ENCODE results near the gene RILPL1. TPM values are rescaled to one million over a fixed set of nuclear protein-coding genes. Genes with fewer than 3 reads are reported as not detected.
"Not testable (repeated sequence)": the region's sequence is repeated elsewhere in the genome, so short reads cannot be mapped to it uniquely, and the experiment has no call there.

Gene RILPL1
- total RNA-seq, 1 donor: 16.3 TPM

DNA sequence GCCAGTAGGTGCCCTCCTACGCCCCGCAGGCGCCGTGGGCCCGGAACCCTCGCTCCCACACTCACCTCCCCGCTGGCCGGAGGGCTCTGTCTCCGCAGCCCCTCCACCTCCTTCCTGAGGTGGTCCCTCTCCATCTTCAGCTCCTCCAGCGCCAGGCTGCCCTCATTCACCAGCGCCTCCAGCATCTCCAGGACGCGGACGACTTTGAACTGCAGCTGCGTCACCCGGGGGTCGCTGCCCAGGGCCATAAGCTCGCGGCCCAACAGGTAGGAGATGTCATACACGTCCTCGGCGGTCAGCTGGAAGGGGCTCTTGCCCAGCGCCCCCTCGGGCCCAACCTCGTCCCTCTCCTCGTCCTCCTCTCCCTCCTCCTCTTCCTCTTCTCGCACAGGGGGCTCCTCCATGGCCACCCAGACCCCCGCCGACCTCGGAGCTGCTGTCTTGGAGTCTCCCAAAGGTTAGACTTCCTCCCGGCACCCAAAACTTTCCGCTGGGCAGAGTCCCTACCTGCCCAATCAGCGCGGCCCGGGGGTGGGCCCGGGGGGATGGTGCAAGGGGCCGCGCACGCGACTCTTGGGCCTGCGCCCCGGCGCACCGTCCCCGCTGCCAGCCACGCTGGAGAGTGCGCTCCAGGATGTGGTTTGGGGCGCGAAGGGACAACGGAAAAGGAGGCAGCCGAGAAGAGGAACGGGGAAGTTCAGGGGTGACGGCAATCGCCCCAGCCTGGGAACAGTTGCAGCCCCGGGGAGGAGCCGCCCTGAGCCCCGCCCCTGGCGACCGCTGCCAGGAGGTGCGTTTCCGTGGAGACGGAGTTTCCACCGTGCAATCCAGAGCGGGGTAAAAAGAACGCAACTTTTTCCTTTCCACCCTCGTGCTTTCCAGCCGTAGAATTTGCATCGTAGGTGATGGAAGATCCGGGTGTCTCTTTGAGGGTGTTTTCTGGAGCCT is 97.2 kb downstream of the RILPL1 start, which contains the start of gene RILPL2:
RILPL2 (minus strand) TSS at position 668 of the 948 bp plus-strand sequence; CDS start at position 404, 264 bp downstream.
- Histone ChIP-seq H3K4me3 (ENCODE audit: insufficient read depth, low read length) (peak within 1 kb of the TSS; percentile 98), H3K27me3 (ENCODE audit: insufficient read depth, low read length) (no peaks in the 10 kb centered on the region), H4K20me1 (ENCODE audit: insufficient read depth, low read length) (no peaks in the 10 kb centered on the region), H3K36me3 (ENCODE audit: insufficient read depth, low read length) (no peaks in the 10 kb centered on the region), H3K4me2 (ENCODE audit: insufficient read depth, low read length) (peak within 1 kb of the TSS; percentile 92), H3K27ac (ENCODE audit: low read depth, low read length) (peak within 1 kb of the TSS; percentile 84), H3K4me1 (ENCODE audit: insufficient read depth, low read length) (peaks cover 28% of the 10 kb centered on the region), H2AFZ (ENCODE audit: low read length) (peak within 1 kb of the TSS; percentile 95), H3K9me3 (ENCODE audit: low read depth, low read length) (no peaks in the 10 kb centered on the region), H3K79me2 (ENCODE audit: insufficient read depth, low read length) (peaks cover 36% of the 10 kb centered on the region)
- TF ChIP-seq, protein P1, sequence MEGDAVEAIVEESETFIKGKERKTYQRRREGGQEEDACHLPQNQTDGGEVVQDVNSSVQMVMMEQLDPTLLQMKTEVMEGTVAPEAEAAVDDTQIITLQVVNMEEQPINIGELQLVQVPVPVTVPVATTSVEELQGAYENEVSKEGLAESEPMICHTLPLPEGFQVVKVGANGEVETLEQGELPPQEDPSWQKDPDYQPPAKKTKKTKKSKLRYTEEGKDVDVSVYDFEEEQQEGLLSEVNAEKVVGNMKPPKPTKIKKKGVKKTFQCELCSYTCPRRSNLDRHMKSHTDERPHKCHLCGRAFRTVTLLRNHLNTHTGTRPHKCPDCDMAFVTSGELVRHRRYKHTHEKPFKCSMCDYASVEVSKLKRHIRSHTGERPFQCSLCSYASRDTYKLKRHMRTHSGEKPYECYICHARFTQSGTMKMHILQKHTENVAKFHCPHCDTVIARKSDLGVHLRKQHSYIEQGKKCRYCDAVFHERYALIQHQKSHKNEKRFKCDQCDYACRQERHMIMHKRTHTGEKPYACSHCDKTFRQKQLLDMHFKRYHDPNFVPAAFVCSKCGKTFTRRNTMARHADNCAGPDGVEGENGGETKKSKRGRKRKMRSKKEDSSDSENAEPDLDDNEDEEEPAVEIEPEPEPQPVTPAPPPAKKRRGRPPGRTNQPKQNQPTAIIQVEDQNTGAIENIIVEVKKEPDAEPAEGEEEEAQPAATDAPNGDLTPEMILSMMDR (IDR thresholded peaks at IDR 0.05; ENCODE audit: extremely low read depth, low read depth, low read length): no peak
- DNase-seq (ENCODE audit: insufficient read length, low spot score, missing footprints): peak; percentile 98

DNA sequence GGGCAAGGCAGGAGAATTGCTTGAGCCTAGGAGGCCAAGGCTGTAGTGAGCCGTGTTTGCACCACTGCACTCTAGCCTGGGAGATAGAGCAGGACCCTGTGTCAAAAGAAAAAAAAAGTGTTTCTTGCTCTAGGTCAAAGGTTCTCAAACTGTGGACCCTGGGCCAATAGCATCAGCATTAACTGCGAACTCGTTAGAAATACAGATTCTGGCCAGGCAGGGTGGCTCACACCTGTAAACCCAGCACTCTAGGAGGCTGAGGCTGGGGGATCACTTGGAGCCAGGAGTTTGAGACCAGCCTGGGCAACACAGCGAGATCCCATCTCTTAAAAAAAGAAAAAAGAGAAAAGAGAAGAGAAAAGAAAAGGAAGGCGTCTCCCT is 97.9 kb downstream of the RILPL1 start:
- H3K9me3 ChIP-seq (ENCODE audit: low read depth, low read length): no peaks in the 10 kb centered on the region
- TF ChIP-seq, protein P1 (IDR thresholded peaks at IDR 0.05; ENCODE audit: extremely low read depth, low read depth, low read length): no peak
- DNase-seq (ENCODE audit: insufficient read length, low spot score, missing footprints): no peak
- peak overlapping the region; percentile 92 for H3K4me2 ChIP-seq (ENCODE audit: insufficient read depth, low read length)
- H3K27ac ChIP-seq (ENCODE audit: low read depth, low read length): peak overlapping the region; percentile 84
- no peaks in the 10 kb centered on the region for H3K27me3 ChIP-seq (ENCODE audit: insufficient read depth, low read length)
- peaks cover 28% of the 10 kb centered on the region for H3K4me1 ChIP-seq (ENCODE audit: insufficient read depth, low read length)
- peaks cover 40% of the 10 kb centered on the region for H3K79me2 ChIP-seq (ENCODE audit: insufficient read depth, low read length)
- peak overlapping the region; percentile 98 for H3K4me3 ChIP-seq (ENCODE audit: insufficient read depth, low read length)
- peak overlapping the region; percentile 95 for H2AFZ ChIP-seq (ENCODE audit: low read length)
- H4K20me1 ChIP-seq (ENCODE audit: insufficient read depth, low read length): no peaks in the 10 kb centered on the region
- H3K36me3 ChIP-seq (ENCODE audit: insufficient read depth, low read length): no peaks in the 10 kb centered on the region

DNA sequence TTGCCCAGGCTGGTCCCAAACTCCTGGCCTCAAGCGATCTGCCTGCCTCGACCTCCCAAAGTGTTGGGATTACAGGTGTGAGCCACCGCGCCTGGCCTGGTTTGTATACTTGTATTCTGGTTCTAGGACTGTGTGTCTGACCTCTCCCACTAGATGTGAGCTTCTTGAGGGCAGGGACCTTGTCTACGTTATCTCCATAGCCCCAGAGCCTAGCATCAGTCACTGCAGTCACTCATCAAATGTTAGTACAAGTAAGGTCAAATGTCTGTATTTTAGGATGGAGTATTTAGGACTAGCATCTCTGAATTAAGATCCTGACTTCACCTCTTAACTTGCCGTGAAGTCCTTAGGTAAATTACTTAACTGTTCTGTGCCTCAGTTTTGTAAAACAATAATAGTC is 99.9 kb downstream of the RILPL1 start:
- no peak overlapping the region for H3K4me3 ChIP-seq (ENCODE audit: insufficient read depth, low read length)
- H3K36me3 ChIP-seq (ENCODE audit: insufficient read depth, low read length): peaks cover 4% of the 10 kb centered on the region
- DNase-seq (ENCODE audit: insufficient read length, low spot score, missing footprints): no peak
- peaks cover 43% of the 10 kb centered on the region for H3K79me2 ChIP-seq (ENCODE audit: insufficient read depth, low read length)
- peaks cover 28% of the 10 kb centered on the region for H3K4me1 ChIP-seq (ENCODE audit: insufficient read depth, low read length)
- TF ChIP-seq, protein P1 (IDR thresholded peaks at IDR 0.05; ENCODE audit: extremely low read depth, low read depth, low read length): no peak
- H2AFZ ChIP-seq (ENCODE audit: low read length): no peak overlapping the region
- no peaks in the 10 kb centered on the region for H3K27me3 ChIP-seq (ENCODE audit: insufficient read depth, low read length)
- no peak overlapping the region for H3K27ac ChIP-seq (ENCODE audit: low read depth, low read length)
- H4K20me1 ChIP-seq (ENCODE audit: insufficient read depth, low read length): no peaks in the 10 kb centered on the region
- no peaks in the 10 kb centered on the region for H3K9me3 ChIP-seq (ENCODE audit: low read depth, low read length)
- H3K4me2 ChIP-seq (ENCODE audit: insufficient read depth, low read length): peak overlapping the region; percentile 84

DNA sequence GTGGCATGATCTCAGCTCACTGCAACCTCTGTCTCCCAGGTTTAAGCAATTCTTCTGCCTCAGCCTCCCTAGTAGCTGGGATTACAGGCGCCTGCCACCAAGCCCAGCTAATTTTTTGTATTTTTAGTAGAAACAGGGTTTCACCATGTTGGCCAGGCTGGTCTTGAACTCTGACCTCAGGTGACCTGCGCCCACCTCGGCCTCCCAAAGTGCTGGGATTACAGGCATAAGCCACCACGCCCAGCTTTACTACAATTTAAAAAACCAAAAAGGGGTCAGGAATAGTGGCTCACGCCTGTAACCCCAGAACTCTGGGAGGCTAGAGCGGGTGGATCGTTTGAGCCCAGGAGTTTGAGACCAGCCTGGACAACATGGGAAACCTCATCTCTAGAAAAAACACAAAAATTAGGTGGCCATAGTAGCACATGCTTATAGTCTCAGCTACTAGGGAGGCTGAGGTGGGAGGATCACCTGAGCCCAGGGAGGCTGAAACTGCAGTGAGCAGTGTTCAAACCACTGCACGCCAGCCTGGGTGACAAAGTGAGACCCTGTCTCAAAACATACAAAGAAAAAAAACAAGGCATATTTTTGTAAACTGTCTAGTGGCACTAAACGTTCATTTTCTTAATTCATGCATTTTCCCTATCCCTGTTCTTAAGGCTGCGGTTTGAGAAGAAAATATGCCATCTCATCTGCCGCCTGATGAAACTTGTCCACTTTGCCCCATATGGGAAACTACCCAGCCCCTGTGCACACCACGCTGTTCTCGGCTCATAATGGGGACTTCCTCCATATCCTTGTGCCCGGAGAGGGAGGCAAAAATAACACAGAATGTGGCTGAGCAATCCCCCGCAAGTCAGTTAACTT is 101.3 kb downstream of the RILPL1 start:
- peak; percentile 62 for DNase-seq (ENCODE audit: insufficient read length, low spot score, missing footprints)
- peaks cover 28% of the 10 kb centered on the region for H3K4me1 ChIP-seq (ENCODE audit: insufficient read depth, low read length)
- H3K36me3 ChIP-seq (ENCODE audit: insufficient read depth, low read length); H3K27me3 ChIP-seq (ENCODE audit: insufficient read depth, low read length); H4K20me1 ChIP-seq (ENCODE audit: insufficient read depth, low read length); H3K9me3 ChIP-seq (ENCODE audit: low read depth, low read length): not testable (repeated sequence)
- peak overlapping the region; percentile 65 for H3K4me3 ChIP-seq (ENCODE audit: insufficient read depth, low read length)
- peaks cover 46% of the 10 kb centered on the region for H3K79me2 ChIP-seq (ENCODE audit: insufficient read depth, low read length)
- H2AFZ ChIP-seq (ENCODE audit: low read length): peak overlapping the region; percentile 85
- H3K27ac ChIP-seq (ENCODE audit: low read depth, low read length): peak overlapping the region; percentile 68
- peak overlapping the region; percentile 84 for H3K4me2 ChIP-seq (ENCODE audit: insufficient read depth, low read length)

DNA sequence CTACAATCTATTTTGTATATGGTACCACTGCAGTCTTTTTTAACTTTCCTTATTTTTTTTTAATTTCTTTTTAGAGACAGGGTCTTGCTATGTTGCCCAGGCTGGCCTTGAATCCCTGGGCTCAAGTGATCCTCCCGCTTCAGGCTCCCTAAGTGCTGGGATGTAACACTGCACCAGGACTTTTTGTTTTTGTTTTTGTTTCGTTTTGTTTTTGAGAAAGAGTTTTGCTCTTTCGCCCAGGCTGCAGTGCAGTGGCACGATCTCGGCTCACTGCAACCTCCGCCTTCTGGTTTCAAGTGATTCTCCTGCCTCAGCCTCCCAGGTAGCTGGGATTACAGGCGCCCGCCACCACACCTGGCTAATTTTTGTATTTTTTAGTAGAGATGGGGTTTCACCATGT is 104.4 kb downstream of the RILPL1 start:
- not testable (repeated sequence) for H4K20me1 ChIP-seq (ENCODE audit: insufficient read depth, low read length); H3K9me3 ChIP-seq (ENCODE audit: low read depth, low read length); DNase-seq (ENCODE audit: insufficient read length, low spot score, missing footprints); H3K4me2 ChIP-seq (ENCODE audit: insufficient read depth, low read length); H3K27ac ChIP-seq (ENCODE audit: low read depth, low read length); H2AFZ ChIP-seq (ENCODE audit: low read length); H3K4me3 ChIP-seq (ENCODE audit: insufficient read depth, low read length); H3K27me3 ChIP-seq (ENCODE audit: insufficient read depth, low read length)
- peaks cover 30% of the 10 kb centered on the region for H3K79me2 ChIP-seq (ENCODE audit: insufficient read depth, low read length)
- peaks cover 12% of the 10 kb centered on the region for H3K36me3 ChIP-seq (ENCODE audit: insufficient read depth, low read length)
- peaks cover 14% of the 10 kb centered on the region for H3K4me1 ChIP-seq (ENCODE audit: insufficient read depth, low read length)
